Liver (tissue), 3 donors: ENCODE results near the gene ANXA11.
"Not testable (repeated sequence)": the region's sequence is repeated elsewhere in the genome, so short reads cannot be mapped to it uniquely, and the experiment has no call there.

ENCODE experiments used
- CTCF ChIP-seq: fragments of 150-350 bp; IDR thresholded peaks from 2 replicates; pipeline ENCODE4 v1.5.1; 2017; ENCODE audit warnings: improper control_type of control experiment, low read depth, low read length; ENCODE audit not compliant: missing input control
- EGR1 ChIP-seq, 2 donors: IDR thresholded peaks; 2 replicates each; pipeline ENCODE4 v1.6.1; 2016 to 2018; ENCODE audit warnings: antibody characterized with exemption in 2 of 2, low read depth in 2 of 2
- HNF4G ChIP-seq: IDR thresholded peaks from 2 replicates; pipeline ENCODE4 v1.6.1; 2016; ENCODE audit warnings: antibody characterized with exemption
- SP1 ChIP-seq: IDR thresholded peaks from 2 replicates; pipeline ENCODE4 v1.6.1; 2018; ENCODE audit warnings: antibody characterized with exemption, mild to moderate bottlenecking
- YY1 ChIP-seq: IDR thresholded peaks from 2 replicates; pipeline ENCODE4 v1.6.1; 2016; ENCODE audit warnings: antibody characterized with exemption, mild to moderate bottlenecking
- donor health status: healthy.
- donor health status: healthy.

- TF ChIP-seq SP1; CTCF; YY1; EGR1 (IDR thresholded peaks at IDR 0.05; ENCODE audit: low read depth in 2 of 2); HNF4G: not testable (repeated sequence)
Observed at GRCh38 chr10:80253963-80254271, 48.6 kb upstream of the ANXA11 start.
